GM10266 (cell line): ENCODE data around the gene ARHGAP22.

ENCODE experiments used
- DNase-seq: peaks from one replicate; pipeline ENCODE4 v3.0.0; 2012; ENCODE audit errors: extremely low spot score
- CTCF ChIP-seq: IDR thresholded peaks from 2 replicates; pipeline ENCODE4 v1.5.1; 2012; ENCODE audit warnings: mild to moderate bottlenecking, low read depth; ENCODE audit not compliant: control insufficient read depth, insufficient read depth; ENCODE audit errors: missing control alignments

ARHGAP22 gene

DNA sequence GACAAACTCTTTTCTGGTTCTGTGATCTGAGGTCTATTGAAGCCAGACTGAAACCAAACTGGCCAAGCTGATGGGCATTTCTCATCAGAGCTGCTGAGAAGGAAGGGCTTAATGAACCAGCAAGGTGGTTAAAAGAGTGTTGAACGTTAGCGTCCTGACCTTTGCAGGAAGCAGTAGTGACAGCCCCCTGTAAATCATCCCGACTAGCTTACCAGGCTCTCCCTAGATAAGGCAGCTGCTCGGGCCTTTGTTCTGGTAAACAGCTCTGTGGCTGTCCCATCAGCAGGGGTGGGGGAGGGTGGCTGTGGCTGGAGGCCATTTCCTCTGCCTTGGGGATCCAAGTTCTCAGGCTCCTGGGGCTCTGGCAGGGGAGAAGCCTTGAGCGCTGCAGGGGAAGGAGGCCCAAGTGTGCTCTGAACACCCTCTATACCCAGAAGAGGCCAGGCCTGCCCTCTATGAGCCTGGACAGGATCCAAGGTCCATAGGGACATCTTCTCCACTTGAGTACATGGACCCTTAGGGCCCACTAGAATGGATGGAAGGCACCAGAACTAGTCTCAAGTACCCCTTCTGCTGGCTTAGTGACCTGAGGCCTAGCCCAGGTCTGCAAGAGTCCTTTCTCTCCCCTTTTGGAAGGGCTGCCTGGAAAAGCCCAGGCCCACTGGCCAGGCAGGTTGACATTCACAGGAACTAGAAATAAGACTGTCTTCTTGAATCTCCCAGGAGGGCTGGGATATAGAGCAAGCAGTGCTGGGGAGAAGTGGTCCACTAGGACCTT, 134.6 kb downstream of the ARHGAP22 start:
- no peak for TF ChIP-seq CTCF
- no peak for DNase-seq

- TF ChIP-seq CTCF, result no peak
- no peak for DNase-seq
Measured at GRCh38 chr10:48469516-48470020, 135.3 kb downstream of the ARHGAP22 start.

GRCh38 chr10:48468866-48469511, 135.9 kb downstream of the ARHGAP22 start:
- TF ChIP-seq CTCF, result no peak
- no peak for DNase-seq

GRCh38 chr10:48468130-48468790, 136.6 kb downstream of the ARHGAP22 start:
- no peak for TF ChIP-seq CTCF
- DNase-seq, result no peak

DNA sequence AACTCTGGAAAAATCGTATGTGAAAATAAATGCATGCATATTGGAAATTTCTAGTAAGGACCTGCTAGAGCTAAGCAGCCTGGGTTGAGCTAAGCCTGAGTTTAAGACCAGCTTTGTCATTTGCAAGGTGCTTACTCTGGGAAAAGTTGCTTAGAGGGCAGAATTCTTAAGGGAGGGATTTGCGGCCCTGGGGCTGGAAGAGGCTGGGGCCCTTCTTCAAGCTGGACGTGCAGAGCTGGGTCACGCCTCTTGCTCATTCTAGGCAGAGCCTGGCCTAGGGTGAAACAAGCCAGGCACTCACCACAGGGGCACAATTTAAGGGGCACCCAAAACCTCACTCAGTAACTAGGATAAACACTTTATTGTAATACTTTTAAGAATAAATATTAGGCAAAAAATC, 137.2 kb downstream of the ARHGAP22 start:
- no peak for TF ChIP-seq CTCF

DNA sequence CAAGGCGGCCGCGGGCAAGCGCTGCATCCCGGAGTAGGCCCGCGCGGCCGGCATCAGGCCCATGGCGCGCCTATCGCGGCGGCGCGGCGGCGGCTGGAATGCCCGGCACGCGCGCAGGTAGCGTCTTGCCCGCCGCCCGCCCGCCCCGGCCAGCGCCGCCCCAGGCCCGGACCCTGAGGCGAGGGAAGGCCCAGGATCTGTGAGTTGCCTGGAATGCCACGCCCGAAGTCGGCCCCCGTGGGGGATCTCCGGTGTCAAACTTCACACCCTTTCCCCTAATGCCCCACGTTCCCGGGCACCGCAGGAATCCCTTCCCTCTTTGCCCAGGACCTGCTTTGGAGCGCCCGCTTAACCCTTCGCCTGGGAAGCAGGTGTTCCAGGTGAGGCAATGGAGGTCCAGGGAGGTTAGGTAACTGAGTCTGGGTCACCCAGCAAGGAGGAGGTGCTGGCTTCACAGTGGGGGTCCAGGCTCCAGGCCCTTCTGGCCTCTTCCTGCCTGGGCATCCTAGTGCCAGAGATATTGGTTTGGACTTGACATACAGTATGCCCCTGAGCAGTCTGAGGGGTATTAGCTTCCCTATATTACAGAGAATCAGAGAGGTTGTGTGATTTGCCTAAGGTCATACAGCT, 138.1 kb downstream of the ARHGAP22 start:
- TF ChIP-seq CTCF, result no peak
- no peak for DNase-seq

More for the DNA sequence above, 137.2 kb downstream of the ARHGAP22 start:
- DNase-seq, result no peak
